Osteoblast (primary cell): ENCODE data around the gene SULT1C3. TPM values are rescaled to one million over a fixed set of nuclear protein-coding genes. Genes with fewer than 3 reads are reported as not detected.
A peak's percentile ranks its signal among the peaks of the same experiment; 100 is the strongest.

Experiments
- DNase-seq: peaks from one replicate; pipeline ENCODE4 v3.0.0; 2011; ENCODE audit warnings: low spot score, mixed read lengths; ENCODE audit not compliant: insufficient read length; ENCODE audit errors: missing footprints
- H2AFZ ChIP-seq: 2 replicates; pipeline ENCODE4 v1.6.0; 2011; ENCODE audit warnings: mild to moderate bottlenecking, low read length
- H3K27ac ChIP-seq: 2 replicates; pipeline ENCODE4 v1.5.1; 2011; ENCODE audit warnings: mild to moderate bottlenecking, low read depth, low read length, moderate library complexity
- H3K27me3 ChIP-seq: 2 replicates; pipeline ENCODE4 v1.6.0; 2012; ENCODE audit warnings: mild to moderate bottlenecking, control low read depth, inconsistent platforms, low read length, moderate library complexity; ENCODE audit not compliant: insufficient read depth
- H3K36me3 ChIP-seq: 2 replicates; pipeline ENCODE4 v1.5.1; 2011; ENCODE audit warnings: mild to moderate bottlenecking, low read length, control low read depth, moderate library complexity; ENCODE audit not compliant: insufficient read depth
- H3K4me1 ChIP-seq: 2 replicates; pipeline ENCODE4 v1.5.1; 2011; ENCODE audit warnings: mild to moderate bottlenecking, low read length, control low read depth, moderate library complexity; ENCODE audit not compliant: insufficient read depth
- H3K4me2 ChIP-seq: 2 replicates; pipeline ENCODE4 v1.6.0; 2011; ENCODE audit warnings: mild to moderate bottlenecking, low read length; ENCODE audit not compliant: insufficient read depth
- H3K4me3 ChIP-seq: fragments of 200-600 bp; sonication (generic); 3 replicates; pipeline ENCODE4 v1.5.1; 2012; ENCODE audit warnings: mild to moderate bottlenecking, low read length, inconsistent platforms; ENCODE audit not compliant: insufficient read depth
- H3K79me2 ChIP-seq: 2 replicates; pipeline ENCODE4 v1.6.0; 2012; ENCODE audit warnings: mild to moderate bottlenecking, low read length, control low read depth, inconsistent platforms; ENCODE audit not compliant: insufficient read depth
- H3K9me3 ChIP-seq: 2 replicates; pipeline ENCODE4 v1.5.1; 2011; ENCODE audit warnings: low read depth, low read length, control low read depth
- H4K20me1 ChIP-seq: 2 replicates; pipeline ENCODE4 v1.6.0; 2012; ENCODE audit warnings: mild to moderate bottlenecking, low read length, control low read depth; ENCODE audit not compliant: insufficient read depth
- CTCF ChIP-seq: IDR thresholded peaks from 2 replicates; pipeline ENCODE4 v1.5.1; 2011; ENCODE audit warnings: mild to moderate bottlenecking, low read depth, low read length, moderate library complexity; ENCODE audit errors: extremely low read depth
- total RNA-seq: library from RNA; depleted of rRNA; stranded (reverse); fragments of >200 nt; gene quantifications from 2 replicates; pipeline ENCODE4 v1.2.3, GENCODE V29; 2012

The SULT1C3 gene
- total RNA-seq, 1 donor: not detected

GRCh38 chr2:108270346-108270745 is 30.6 kb downstream of the SULT1C3 start:
- DNase-seq: no peak
- no peaks in the 10 kb centered on the region for H4K20me1 ChIP-seq

GRCh38 chr2:108270768-108271506 is 31.2 kb downstream of the SULT1C3 start:
- Histone ChIP-seq H4K20me1 (no peaks in the 10 kb centered on the region), H3K79me2 (no peaks in the 10 kb centered on the region), H3K27ac (peak overlapping the region; percentile 85), H3K4me2 (no peak overlapping the region), H2AFZ (peak overlapping the region; percentile 92), H3K27me3 (no peaks in the 10 kb centered on the region), H3K4me3 (no peak overlapping the region), H3K36me3 (no peaks in the 10 kb centered on the region), H3K4me1 (peaks cover 40% of the 10 kb centered on the region), H3K9me3 (no peaks in the 10 kb centered on the region)
- no peak for TF ChIP-seq CTCF
- no peak for DNase-seq

More at GRCh38 chr2:108270346-108270745, 30.6 kb downstream of the SULT1C3 start:
- no peak overlapping the region for H2AFZ ChIP-seq
- no peaks in the 10 kb centered on the region for H3K27me3 ChIP-seq
- no peak for TF ChIP-seq CTCF
- H3K4me2 ChIP-seq: no peak overlapping the region
- no peaks in the 10 kb centered on the region for H3K9me3 ChIP-seq
- no peaks in the 10 kb centered on the region for H3K79me2 ChIP-seq
- H3K27ac ChIP-seq: no peak overlapping the region
- H3K4me1 ChIP-seq: peaks cover 40% of the 10 kb centered on the region
- no peaks in the 10 kb centered on the region for H3K36me3 ChIP-seq
- no peak overlapping the region for H3K4me3 ChIP-seq

GRCh38 chr2:108271691-108272253 is 32.0 kb downstream of the SULT1C3 start:
- peaks cover 34% of the 10 kb centered on the region for H3K4me1 ChIP-seq
- TF ChIP-seq CTCF: no peak
- no peaks in the 10 kb centered on the region for H3K9me3 ChIP-seq
- peak; percentile 91 for DNase-seq
- peak overlapping the region; percentile 82 for H3K4me2 ChIP-seq
- H3K27ac ChIP-seq: peak overlapping the region; percentile 85
- H3K36me3 ChIP-seq: no peaks in the 10 kb centered on the region
- peak overlapping the region; percentile 64 for H3K4me3 ChIP-seq
- peak overlapping the region; percentile 92 for H2AFZ ChIP-seq
- no peaks in the 10 kb centered on the region for H3K27me3 ChIP-seq
- H4K20me1 ChIP-seq: no peaks in the 10 kb centered on the region
- H3K79me2 ChIP-seq: no peaks in the 10 kb centered on the region

GRCh38 chr2:108278631-108279030 is 38.9 kb downstream of the SULT1C3 start:
- Histone ChIP-seq H3K4me2 (no peak overlapping the region), H4K20me1 (no peaks in the 10 kb centered on the region), H3K36me3 (no peaks in the 10 kb centered on the region), H3K4me3 (no peak overlapping the region), H3K4me1 (peaks cover 8% of the 10 kb centered on the region), H3K79me2 (no peaks in the 10 kb centered on the region), H3K27ac (no peak overlapping the region), H2AFZ (no peak overlapping the region), H3K9me3 (no peaks in the 10 kb centered on the region), H3K27me3 (no peaks in the 10 kb centered on the region)
- no peak for TF ChIP-seq CTCF
- no peak for DNase-seq
